Astrocyte of the cerebellum (primary cell): Measurements from ENCODE around the gene HPS4.

Experiments
- DNase-seq: peaks from one replicate; pipeline ENCODE4 v3.0.0-alpha.2; 2011; ENCODE audit warnings: low read depth
- H3K4me3 ChIP-seq: 2 replicates; pipeline ENCODE4 v1.5.1; 2011; ENCODE audit warnings: mild to moderate bottlenecking, low read depth, low read length, moderate library complexity
- in situ Hi-C: cut with HindIII; loops from 2 replicates; pipeline ENCODE4 v1.10.0; 2017; ENCODE audit warnings: low sequenced_read_pairs
- TF ChIP-seq, protein P1 (sequence below): IDR thresholded peaks from 2 replicates; pipeline ENCODE4 v1.5.1; 2012; ENCODE audit warnings: low read length, low read depth, moderate library complexity, mild to moderate bottlenecking; ENCODE audit errors: missing control alignments

Gene HPS4

DNA sequence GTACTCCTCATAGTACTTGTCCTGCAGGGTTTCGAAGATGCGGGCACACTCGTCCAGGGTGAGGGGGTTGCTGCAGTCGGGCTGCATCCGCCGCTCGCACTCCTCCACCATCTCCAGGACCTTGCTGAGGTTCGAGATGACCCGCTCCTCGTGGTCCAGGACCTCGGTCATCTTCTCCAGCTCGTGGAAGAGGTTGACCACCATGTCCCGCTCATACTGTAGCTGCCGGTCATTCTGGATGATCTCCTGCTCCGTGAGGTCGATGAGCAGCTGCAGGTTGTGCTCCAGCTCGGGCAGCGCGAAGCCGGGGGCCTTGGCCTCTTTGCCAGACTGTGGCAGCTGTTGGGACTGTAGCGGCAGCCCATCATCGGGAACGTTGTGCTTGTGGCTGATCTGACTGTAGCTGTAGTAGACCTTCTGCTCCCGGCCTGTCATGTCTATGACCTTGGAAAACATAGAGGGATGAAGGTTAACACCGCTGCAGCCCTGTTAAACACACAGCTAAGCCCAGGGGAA is 15.7 kb upstream of the HPS4 start:
- in situ Hi-C loops, result no loop called here
- TF ChIP-seq, protein P1, sequence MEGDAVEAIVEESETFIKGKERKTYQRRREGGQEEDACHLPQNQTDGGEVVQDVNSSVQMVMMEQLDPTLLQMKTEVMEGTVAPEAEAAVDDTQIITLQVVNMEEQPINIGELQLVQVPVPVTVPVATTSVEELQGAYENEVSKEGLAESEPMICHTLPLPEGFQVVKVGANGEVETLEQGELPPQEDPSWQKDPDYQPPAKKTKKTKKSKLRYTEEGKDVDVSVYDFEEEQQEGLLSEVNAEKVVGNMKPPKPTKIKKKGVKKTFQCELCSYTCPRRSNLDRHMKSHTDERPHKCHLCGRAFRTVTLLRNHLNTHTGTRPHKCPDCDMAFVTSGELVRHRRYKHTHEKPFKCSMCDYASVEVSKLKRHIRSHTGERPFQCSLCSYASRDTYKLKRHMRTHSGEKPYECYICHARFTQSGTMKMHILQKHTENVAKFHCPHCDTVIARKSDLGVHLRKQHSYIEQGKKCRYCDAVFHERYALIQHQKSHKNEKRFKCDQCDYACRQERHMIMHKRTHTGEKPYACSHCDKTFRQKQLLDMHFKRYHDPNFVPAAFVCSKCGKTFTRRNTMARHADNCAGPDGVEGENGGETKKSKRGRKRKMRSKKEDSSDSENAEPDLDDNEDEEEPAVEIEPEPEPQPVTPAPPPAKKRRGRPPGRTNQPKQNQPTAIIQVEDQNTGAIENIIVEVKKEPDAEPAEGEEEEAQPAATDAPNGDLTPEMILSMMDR, result no peak
- DNase-seq, result no peak

DNA sequence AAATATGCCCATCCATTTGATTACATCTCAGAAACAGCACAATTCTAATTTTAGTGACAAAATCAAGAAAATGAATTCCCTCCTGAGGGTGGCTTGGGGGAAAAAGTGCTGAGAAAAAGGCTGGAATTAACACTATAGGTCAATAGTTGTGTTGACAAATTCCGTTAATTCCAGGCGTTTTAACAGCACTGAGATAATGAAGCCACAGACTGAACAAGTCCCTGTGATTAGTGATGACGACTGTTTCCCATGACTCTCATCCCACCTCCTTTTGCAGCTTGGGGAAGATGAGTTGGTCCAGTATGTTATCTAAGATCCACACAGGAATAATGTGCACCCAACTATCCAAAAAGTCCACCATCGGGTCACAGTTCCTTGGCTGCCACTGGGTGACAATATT is 12.9 kb upstream of the HPS4 start:
- in situ Hi-C loops, result no loop called here
- H3K4me3 ChIP-seq, result no peak overlapping the region
- no peak for DNase-seq
- TF ChIP-seq, protein P1, result no peak

More for the DNA sequence above, 15.7 kb upstream of the HPS4 start:
- H3K4me3 ChIP-seq, result no peak overlapping the region

DNA sequence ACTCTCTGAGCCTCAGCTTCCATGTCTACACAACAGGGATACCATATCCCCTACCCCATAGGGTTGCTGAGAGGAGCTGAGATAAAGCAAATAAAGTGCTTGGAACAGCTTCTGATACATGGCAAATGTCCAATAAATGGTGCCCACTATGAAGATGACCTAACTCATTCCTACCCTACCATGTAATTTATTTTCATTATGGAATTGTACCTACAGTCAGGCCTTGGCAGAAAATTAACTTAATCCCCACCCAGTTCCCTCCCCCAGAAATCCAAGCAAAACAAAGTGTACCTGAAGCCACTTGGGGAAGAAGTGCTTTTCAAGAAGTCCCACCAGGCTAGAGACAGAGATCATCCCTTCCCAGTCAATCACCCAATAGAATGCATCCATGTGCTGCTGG is 10.9 kb upstream of the HPS4 start:
- no peak for DNase-seq
- TF ChIP-seq, protein P1, result no peak
- in situ Hi-C loops, result no loop called here
- no peak overlapping the region for H3K4me3 ChIP-seq

- in situ Hi-C loops, result no loop called here
These were observed 8.6 kb upstream of the HPS4 start for GRCh38 chr22:26492220-26492619.

DNA sequence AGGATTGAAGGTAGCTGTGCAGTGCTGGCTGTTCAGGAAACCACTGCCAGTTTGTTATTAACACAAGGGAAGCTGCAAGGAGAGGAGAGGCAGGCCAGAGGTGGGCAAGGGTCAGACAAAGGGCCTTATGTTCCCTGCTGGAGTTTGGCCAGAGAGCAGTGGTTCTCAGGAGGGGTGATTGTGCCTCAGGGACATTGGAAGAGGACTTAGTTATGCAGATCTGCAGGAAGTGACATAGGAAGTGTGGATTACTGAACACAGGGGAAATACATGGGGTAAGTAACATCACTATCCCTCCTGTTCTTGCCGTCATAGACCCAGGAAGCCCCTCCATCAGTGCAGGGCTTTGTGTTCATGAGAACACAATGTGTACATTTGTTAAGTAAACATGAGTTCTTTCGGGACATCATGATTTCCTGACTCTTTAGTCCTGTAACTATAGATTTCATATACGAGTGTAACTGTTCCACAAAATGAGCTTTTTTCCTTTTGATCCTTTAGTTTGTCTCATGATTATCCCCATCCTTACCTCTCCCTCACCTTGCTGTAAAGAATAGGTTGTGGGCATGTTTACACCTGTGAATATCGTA is 6.0 kb upstream of the HPS4 start:
- no peak overlapping the region for H3K4me3 ChIP-seq
- no peak for DNase-seq
- TF ChIP-seq, protein P1, result no peak
- in situ Hi-C loops, result no loop called here

More at GRCh38 chr22:26492220-26492619, 8.6 kb upstream of the HPS4 start:
- H3K4me3 ChIP-seq, result no peak overlapping the region
- TF ChIP-seq, protein P1, result no peak
- DNase-seq, result no peak

- no peak overlapping the region for H3K4me3 ChIP-seq
- in situ Hi-C loops, result no loop called here
- TF ChIP-seq, protein P1, result no peak
- no peak for DNase-seq
These were observed 4.4 kb upstream of the HPS4 start for GRCh38 chr22:26487996-26488395.
